Adrenal gland (tissue), 12 donors: Measurements from ENCODE around the gene ATF7. TPM values are rescaled to one million over a fixed set of nuclear protein-coding genes. Genes with fewer than 3 reads are reported as not detected.

Source experiments
- DNase-seq, 7 donors: peaks; one replicate each; pipeline ENCODE4 v3.0.0-alpha.2; 2019 to 2020
- H3K27ac ChIP-seq, 5 donors: fragments of 200-600 bp; sonication (generic) in 4 of 5; 1 replicate in 3 of 5; 2 replicates in 2 of 5; pipeline versions ENCODE4 v1.5.1 to v1.8.0; 2016 to 2020; ENCODE audit warnings: mild to moderate bottlenecking in 1 of 5
- H3K27me3 ChIP-seq: fragments of 200-600 bp; 2 replicates; pipeline ENCODE4 v1.8.0; 2021
- H3K36me3 ChIP-seq, 2 donors: fragments of 200-600 bp; replicated peaks in 1 of 2; 1 replicate in 1 of 2; 2 replicates in 1 of 2; pipeline versions ENCODE4 v1.5.1 to v1.8.0; 2018 to 2022
- H3K4me1 ChIP-seq, 2 donors: fragments of 200-600 bp; replicated peaks in 1 of 2; 1 replicate in 1 of 2; 2 replicates in 1 of 2; pipeline versions ENCODE4 v1.5.1 to v1.8.0; 2018 to 2021
- H3K4me3 ChIP-seq, 4 donors: fragments of 200-600 bp; sonication (generic) in 3 of 4; one replicate each; pipeline ENCODE4 v1.5.1; 2016 to 2018
- H3K9me3 ChIP-seq, 3 donors: fragments of 200-600 bp; sonication (generic) in 1 of 3; replicated peaks in 1 of 3; 1 replicate in 2 of 3; 2 replicates in 1 of 3; pipeline versions ENCODE4 v1.5.1 to v1.8.0; 2016 to 2021
- POLR2A ChIP-seq, 2 donors: fragments of 450-650 bp; IDR thresholded peaks; one replicate each; pipeline ENCODE4 v1.6.1; 2017; ENCODE audit warnings: antibody characterized with exemption in 2 of 2, mild to moderate bottlenecking in 2 of 2, moderate library complexity in 1 of 2
- WGBS, 4 donors: extraction: QIAGEN DNeasy Blood & Tissue Kit in 2 of 4; methylation state at CpG; one replicate each; pipeline versions ENCODE4 v1.1.5 to v1.1.7; 2013 to 2017; 5-methylcytosine and 5-hydroxymethylcytosine counted together
- intact Hi-C, 2 donors: fragments of 100-400 bp; cut with DNase I; formaldehyde crosslinking; loops; one replicate each; pipeline versions ENCODE4 v1.14.1 to v1.15.0; 2022 to 2023
- polyA plus RNA-seq, 3 donors: library from polyadenylated mRNA; stranded (reverse); fragments of 200-250 nt in 2 of 3; fragments of 350-450 nt in 1 of 3; fragmentation: Illumina TruSeq in 1 of 3; extraction: RNeasy Lipid Tissue Mini Kit (QIAGEN cat#74804) in 1 of 3; gene quantifications; one replicate each; pipeline ENCODE4 v1.2.3, GENCODE V29; 2013 to 2014
- total RNA-seq, 9 donors: library from RNA; depleted of rRNA in 4 of 9; stranded (reverse); fragments of >200 nt in 4 of 9; fragments of 120-200 nt in 1 of 9; fragmentation: NEBNext Ultra II Directional in 1 of 9; extraction: Animal tissue kit (Norgen Biotek cat#: 25700) in 1 of 9; gene quantifications; one replicate each; pipeline versions ENCODE4 v1.1.0 to v1.2.4, GENCODE V29; 2013 to 2023
- TF ChIP-seq, protein P1 (sequence below), 6 experiments: fragments of 450-650 bp in 4 of 6; fragments of 200-600 bp in 2 of 6; sonication (generic) in 1 of 6; IDR thresholded peaks; 1 replicate in 5 of 6; 2 replicates in 1 of 6; pipeline versions ENCODE4 v1.5.1 to v1.8.0; 2016 to 2021; ENCODE audit warnings: antibody characterized with exemption in 6 of 6, mild to moderate bottlenecking in 2 of 6, moderate library complexity in 1 of 6
- donor health status: healthy with polysubstance abuse.
- donor health status: Bipolar disorder and iron deficiency.
- donor health status: DM: yes; HTN: yes; CAD: no.
- donor health status: DM: no; HTN: no; CAD: no.
- donor health status: DM: no; HTN: no; CAD: no.
- donor health status: DM: yes; HTN: yes; CAD: no.

ATF7 gene
- total and polyA plus RNA-seq, 12 donors, result 12.1 to 41.7 (median 27.5) TPM

DNA sequence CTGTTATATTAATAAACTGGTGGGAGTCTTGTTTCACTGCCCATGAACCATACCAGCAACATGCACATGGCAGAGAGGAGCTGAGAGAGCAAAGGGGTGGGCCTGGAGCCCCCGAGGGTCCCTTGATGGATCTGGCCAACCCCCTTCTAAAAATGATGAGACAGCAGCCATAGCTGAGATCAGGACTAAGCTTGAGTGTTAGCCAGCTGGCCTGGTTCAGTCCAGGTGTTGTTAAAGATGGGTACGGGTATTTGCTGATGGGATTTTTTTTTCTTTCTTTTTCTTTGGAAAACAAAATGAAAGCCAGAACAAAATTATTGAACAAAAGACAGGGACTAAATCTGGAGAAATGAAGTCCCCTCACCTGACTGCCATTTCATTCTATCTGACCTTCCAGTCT is 158.3 kb downstream of the ATF7 start:
- TF ChIP-seq POLR2A (IDR thresholded peaks at IDR 0.05), result no peak
- TF ChIP-seq, protein P1, sequence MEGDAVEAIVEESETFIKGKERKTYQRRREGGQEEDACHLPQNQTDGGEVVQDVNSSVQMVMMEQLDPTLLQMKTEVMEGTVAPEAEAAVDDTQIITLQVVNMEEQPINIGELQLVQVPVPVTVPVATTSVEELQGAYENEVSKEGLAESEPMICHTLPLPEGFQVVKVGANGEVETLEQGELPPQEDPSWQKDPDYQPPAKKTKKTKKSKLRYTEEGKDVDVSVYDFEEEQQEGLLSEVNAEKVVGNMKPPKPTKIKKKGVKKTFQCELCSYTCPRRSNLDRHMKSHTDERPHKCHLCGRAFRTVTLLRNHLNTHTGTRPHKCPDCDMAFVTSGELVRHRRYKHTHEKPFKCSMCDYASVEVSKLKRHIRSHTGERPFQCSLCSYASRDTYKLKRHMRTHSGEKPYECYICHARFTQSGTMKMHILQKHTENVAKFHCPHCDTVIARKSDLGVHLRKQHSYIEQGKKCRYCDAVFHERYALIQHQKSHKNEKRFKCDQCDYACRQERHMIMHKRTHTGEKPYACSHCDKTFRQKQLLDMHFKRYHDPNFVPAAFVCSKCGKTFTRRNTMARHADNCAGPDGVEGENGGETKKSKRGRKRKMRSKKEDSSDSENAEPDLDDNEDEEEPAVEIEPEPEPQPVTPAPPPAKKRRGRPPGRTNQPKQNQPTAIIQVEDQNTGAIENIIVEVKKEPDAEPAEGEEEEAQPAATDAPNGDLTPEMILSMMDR (IDR thresholded peaks at IDR 0.05), result no peak
- Histone ChIP-seq H3K27ac (peak overlapping the region in 1 of 5 donors; percentile 35), H3K4me3 (no peak overlapping the region), H3K36me3 (peaks cover 0 to 100% of the 10 kb centered on the region in 2 donors), H3K4me1 (peaks cover 9 to 33% of the 10 kb centered on the region in 2 donors), H3K9me3 (no peaks in the 10 kb centered on the region), H3K27me3 (no peaks in the 10 kb centered on the region)
- intact Hi-C loops, result no loop called here
- DNase-seq, result no peak
- 61 to 79% (median 72%) methylated on average over 2 of the region's 2 CpGs for WGBS, 4 donors

DNA sequence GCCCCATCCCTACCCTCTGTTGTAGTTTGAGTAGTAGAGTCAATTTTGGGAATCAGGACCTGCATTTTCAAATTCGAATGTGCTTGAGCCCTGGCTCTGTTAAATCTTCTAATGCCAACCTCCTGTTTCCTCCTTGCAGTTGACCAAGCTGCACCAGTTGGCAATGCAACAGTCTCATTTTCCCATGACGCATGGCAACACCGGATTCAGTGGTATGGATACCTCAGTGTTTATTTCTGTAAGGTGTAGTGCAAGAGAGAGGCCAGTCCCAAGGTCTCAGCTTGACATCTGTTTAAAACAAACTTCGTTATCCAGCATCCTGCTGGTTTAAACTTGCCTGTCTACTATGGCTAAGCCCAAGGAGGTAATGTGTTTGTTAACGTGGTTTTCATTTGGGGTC is 159.1 kb downstream of the ATF7 start:
- peaks cover 6 to 32% of the 10 kb centered on the region in 2 donors for H3K4me1 ChIP-seq
- no peaks in the 10 kb centered on the region for H3K27me3 ChIP-seq
- TF ChIP-seq POLR2A (IDR thresholded peaks at IDR 0.05), result no peak
- H3K27ac ChIP-seq, result no peak overlapping the region
- H3K4me3 ChIP-seq, result no peak overlapping the region
- DNase-seq, result no peak
- 50 to 63% (median 55%) methylated on average over 5 of the region's 5 CpGs for WGBS, 4 donors
- peaks cover 0 to 100% of the 10 kb centered on the region in 2 donors for H3K36me3 ChIP-seq
- intact Hi-C loops, result no loop called here
- H3K9me3 ChIP-seq, result no peaks in the 10 kb centered on the region

DNA sequence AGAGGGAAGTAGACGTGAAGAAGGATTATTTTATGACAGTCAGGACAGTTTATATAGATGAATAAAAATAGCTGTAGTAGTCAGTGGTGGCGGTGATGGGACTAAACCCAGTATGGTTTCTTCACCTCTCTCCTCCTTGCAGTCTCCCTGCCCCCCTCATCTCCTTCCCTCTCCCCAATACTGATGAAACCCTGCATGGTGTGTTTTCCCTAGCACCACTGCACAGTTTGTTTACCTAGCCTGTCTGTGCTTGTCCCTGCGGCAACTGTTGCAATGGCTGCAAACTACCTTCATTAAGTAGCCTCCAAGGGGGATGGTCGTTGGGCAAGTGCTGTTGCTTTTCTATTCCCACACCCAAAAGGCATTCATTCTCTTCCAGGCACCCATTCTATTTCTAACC is 159.5 kb downstream of the ATF7 start:
- Histone ChIP-seq H3K4me1 (peaks cover 10 to 34% of the 10 kb centered on the region in 2 donors), H3K36me3 (peaks cover 0 to 100% of the 10 kb centered on the region in 2 donors), H3K27ac (no peak overlapping the region), H3K4me3 (no peak overlapping the region), H3K27me3 (no peaks in the 10 kb centered on the region), H3K9me3 (no peaks in the 10 kb centered on the region)
- WGBS, 4 donors, result 69 to 75% (median 75%) methylated on average over 4 of the region's 4 CpGs
- TF ChIP-seq, protein P1 (IDR thresholded peaks at IDR 0.05), result no peak
- TF ChIP-seq POLR2A (IDR thresholded peaks at IDR 0.05), result no peak
- DNase-seq, result no peak
- intact Hi-C loops, result no loop called here

DNA sequence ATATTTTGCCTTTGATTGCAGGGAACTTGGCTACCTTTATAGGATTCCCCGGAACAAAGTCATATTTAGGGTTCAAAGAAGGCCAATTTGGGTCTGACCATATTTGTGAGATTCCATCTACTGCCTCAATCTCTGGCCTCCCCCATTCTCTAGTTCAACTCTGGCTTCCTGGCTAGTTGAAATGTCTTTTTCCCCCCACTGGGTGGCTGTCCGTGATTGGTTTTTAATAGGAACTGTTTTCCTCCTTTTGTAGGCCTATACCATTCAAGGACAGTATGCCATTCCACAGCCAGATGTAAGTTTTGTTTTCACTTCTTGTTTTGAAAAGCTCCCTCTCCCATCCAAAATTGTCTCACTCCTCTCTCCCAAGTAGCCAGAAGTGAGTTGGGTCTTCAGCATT is 160.5 kb downstream of the ATF7 start:
- H3K4me1 ChIP-seq, result peaks cover 20 to 44% of the 10 kb centered on the region in 2 donors
- no peaks in the 10 kb centered on the region for H3K27me3 ChIP-seq
- 30 to 40% (median 37%) methylated on average over 2 of the region's 2 CpGs for WGBS, 4 donors
- intact Hi-C loops, result no loop called here
- peaks cover 0 to 100% of the 10 kb centered on the region in 2 donors for H3K36me3 ChIP-seq
- DNase-seq, result no peak
- no peaks in the 10 kb centered on the region for H3K9me3 ChIP-seq
- no peak overlapping the region for H3K4me3 ChIP-seq
- peak overlapping the region in 2 of 5 donors; percentile 28 to 60 for H3K27ac ChIP-seq
- TF ChIP-seq, protein P1 (IDR thresholded peaks at IDR 0.05), result peak in 1 of 6 experiments; percentile 16
- no peak for TF ChIP-seq POLR2A (IDR thresholded peaks at IDR 0.05)
